Measurements from ENCODE around the gene MAGEA11. TPM values are rescaled to one million over a fixed set of nuclear protein-coding genes. Genes with fewer than 3 reads are reported as not detected.
"Not testable (repeated sequence)": the region's sequence is repeated elsewhere in the genome, so short reads cannot be mapped to it uniquely, and the experiment has no call there.

The MAGEA11 gene
- total RNA-seq, 4 donors from 2014 or later, result 0.30 to 0.44 TPM; not detected in 2

GRCh38 chrX:149682956-149683947 lies 28.6 kb upstream of the MAGEA11 start:
- Histone ChIP-seq H3K4me3 (no peak overlapping the region), H3K36me3 (no peaks in the 10 kb centered on the region), H3K27me3 (no peaks in the 10 kb centered on the region), H3K27ac (no peak overlapping the region), H3K4me1 (no peaks in the 10 kb centered on the region), H3K9me3 (no peaks in the 10 kb centered on the region)
- no peak for DNase-seq
- TF ChIP-seq CTCF (IDR thresholded peaks at IDR 0.05) (no peak), POLR2A (IDR thresholded peaks at IDR 0.05) (no peak)
- intact Hi-C loops (cut with DNase I), result no loop called here
- 49 to 59% methylated on average over 5 to 7 of the region's 9 CpGs for WGBS, 2 donors

- DNase-seq, result no peak
- no peak overlapping the region for H3K4me3 ChIP-seq
- H3K27me3 ChIP-seq, result no peaks in the 10 kb centered on the region
- H3K4me1 ChIP-seq, result no peaks in the 10 kb centered on the region
- no peak overlapping the region for H3K27ac ChIP-seq
- no peaks in the 10 kb centered on the region for H3K9me3 ChIP-seq
- intact Hi-C loops (cut with DNase I), result no loop called here
- TF ChIP-seq POLR2A (IDR thresholded peaks at IDR 0.05), result no peak
- no peak for TF ChIP-seq CTCF (IDR thresholded peaks at IDR 0.05)
- 56 to 77% methylated on average over 3 to 6 of the region's 6 CpGs for WGBS, 2 donors
- H3K36me3 ChIP-seq, result no peaks in the 10 kb centered on the region
These were observed 27.7 kb upstream of the MAGEA11 start for GRCh38 chrX:149683966-149684730.

GRCh38 chrX:149687991-149688390 lies 23.9 kb upstream of the MAGEA11 start:
- Histone ChIP-seq H3K27me3 (no peaks in the 10 kb centered on the region), H3K4me1 (no peaks in the 10 kb centered on the region), H3K36me3 (no peaks in the 10 kb centered on the region), H3K9me3 (peaks cover 0 to 8% (median 0%) of the 10 kb centered on the region in 3 donors), H3K27ac (no peak overlapping the region), H3K4me3 (no peak overlapping the region)
- intact Hi-C loops (cut with DNase I), result no loop called here
- no peak for TF ChIP-seq POLR2A (IDR thresholded peaks at IDR 0.05)
- TF ChIP-seq CTCF (IDR thresholded peaks at IDR 0.05), result no peak
- DNase-seq, result no peak

- no peak overlapping the region for H3K27ac ChIP-seq
- no peaks in the 10 kb centered on the region for H3K4me1 ChIP-seq
- H3K27me3 ChIP-seq, result no peaks in the 10 kb centered on the region
- H3K9me3 ChIP-seq, result peaks cover 0 to 8% (median 0%) of the 10 kb centered on the region in 3 donors
- intact Hi-C loops (cut with DNase I), result no loop called here
- TF ChIP-seq POLR2A (IDR thresholded peaks at IDR 0.05), result no peak
- TF ChIP-seq CTCF (IDR thresholded peaks at IDR 0.05), result no peak
- H3K36me3 ChIP-seq, result no peaks in the 10 kb centered on the region
- WGBS, 2 donors, result 48 to 90% methylated on average over 1 of the region's 1 CpG
- no peak overlapping the region for H3K4me3 ChIP-seq
- DNase-seq, result no peak
These were observed 23.3 kb upstream of the MAGEA11 start for GRCh38 chrX:149688552-149688951.

- 43 to 100% methylated on average over 1 of the region's 1 CpG for WGBS, 2 donors
- intact Hi-C loops (cut with DNase I), result no loop called here
- peaks cover 0 to 8% (median 0%) of the 10 kb centered on the region in 3 donors for H3K9me3 ChIP-seq
- no peaks in the 10 kb centered on the region for H3K4me1 ChIP-seq
- no peak overlapping the region for H3K27ac ChIP-seq
- H3K4me3 ChIP-seq, result no peak overlapping the region
- TF ChIP-seq CTCF (IDR thresholded peaks at IDR 0.05), result no peak
- TF ChIP-seq POLR2A (IDR thresholded peaks at IDR 0.05), result no peak
- no peak for DNase-seq
- H3K36me3 ChIP-seq, result no peaks in the 10 kb centered on the region
- H3K27me3 ChIP-seq, result no peaks in the 10 kb centered on the region
These were observed 20.1 kb upstream of the MAGEA11 start for GRCh38 chrX:149691794-149692193.

GRCh38 chrX:149692686-149693272 lies 19.1 kb upstream of the MAGEA11 start:
- DNase-seq; H3K9me3 ChIP-seq; H3K4me3 ChIP-seq; H3K27ac ChIP-seq; H3K36me3 ChIP-seq; intact Hi-C loops (cut with DNase I); H3K4me1 ChIP-seq; H3K27me3 ChIP-seq: not testable (repeated sequence)
- 52 to 76% methylated on average over 3 to 6 of the region's 6 CpGs for WGBS, 2 donors

Data from esophagus squamous epithelium (tissue), 5 donors.